K562 (cell line): ENCODE data around the gene MYCN. TPM values are rescaled to one million over a fixed set of nuclear protein-coding genes. Genes with fewer than 3 reads are reported as not detected.

ENCODE experiments used
- ATF4 ChIP-seq: fragments of 450-650 bp; formaldehyde crosslinking; IDR thresholded peaks from 2 replicates; pipeline ENCODE4 v1.4.0; 2022; ENCODE audit warnings: mild to moderate bottlenecking, moderate library complexity
- KDM1A ChIP-seq, 2 experiments: fragments of 450-650 bp; IDR thresholded peaks; 2 replicates each; pipeline ENCODE4 v1.6.1; 2016; ENCODE audit warnings: mild to moderate bottlenecking in 2 of 2
- MYBL2 ChIP-seq, 2 experiments: fragments of 450-650 bp in 1 of 2; sonication (generic) in 1 of 2; formaldehyde crosslinking in 1 of 2; IDR thresholded peaks; 2 replicates each; pipeline versions ENCODE4 v1.6.1 to v1.8.1; 2017 to 2022; ENCODE audit warnings: borderline replicate concordance in 1 of 2, inconsistent platforms in 1 of 2, low read depth in 1 of 2, mild to moderate bottlenecking in 1 of 2, missing genetic modification reagents in 1 of 2, moderate library complexity in 1 of 2
- NEUROD1 ChIP-seq: fragments of 150-350 bp; IDR thresholded peaks from 2 replicates; pipeline ENCODE4 v1.6.1; 2014; ENCODE audit warnings: borderline replicate concordance, low read length, low read depth; ENCODE audit not compliant: partially characterized antibody
- NFXL1 ChIP-seq: fragments of 450-650 bp; formaldehyde crosslinking; IDR thresholded peaks from 2 replicates; pipeline ENCODE4 v1.4.0; 2021; ENCODE audit warnings: mild to moderate bottlenecking
- TSHZ1 ChIP-seq: fragments of 250-450 bp; sonication (Bioruptor Pico); IDR thresholded peaks from 2 replicates; pipeline ENCODE4 v1.4.0; 2020; ENCODE audit warnings: mild to moderate bottlenecking, moderate library complexity
- ZBTB11 ChIP-seq, 3 experiments: fragments of 200-800 bp in 1 of 3; fragments of 250-450 bp in 1 of 3; fragments of 450-650 bp in 1 of 3; sonication (Bioruptor Pico) in 1 of 3; sonication (Bioruptor generic) in 1 of 3; formaldehyde crosslinking in 1 of 3; IDR thresholded peaks; 2 replicates each; pipeline versions ENCODE4 v1.6.1 to v1.8.0; 2016 to 2022; ENCODE audit warnings: mild to moderate bottlenecking in 2 of 3, missing genetic modification characterization in 2 of 3, missing compliant biosample characterization in 1 of 3, moderate library complexity in 1 of 3
- polyA plus RNA-seq, 8 experiments: library from polyadenylated mRNA; depleted of rRNA in 4 of 8; stranded (reverse) in 5 of 8; unstranded in 3 of 8; fragments of >200 nt; fragmentation: Nextera tagmentation in 2 of 8; fragmentation: Illumina TruSeq in 1 of 8; extraction: Ambion mirVana in 2 of 8; extraction: Trizol in 1 of 8; gene quantifications; 2 replicates each; pipeline versions ENCODE4 v1.2.1 to v1.2.3, GENCODE V29; 2011 to 2014; ENCODE audit warnings: inconsistent platforms in 1 of 8, missing spikeins in 1 of 8
- total RNA-seq, 7 experiments: library from RNA; depleted of rRNA in 6 of 7; stranded (reverse); fragments of >200 nt in 6 of 7; fragmentation: Illumina TruSeq in 2 of 7; extraction: Trizol in 2 of 7; gene quantifications; 2 replicates each; pipeline versions ENCODE4 v1.2.1 to v1.2.3, GENCODE V29; 2011 to 2021; ENCODE audit warnings: low replicate concordance in 1 of 7

Gene MYCN
- total and polyA plus RNA-seq, 9 of the 15 experiments (the other 6 are each of a cell fraction or from before 2014, with no cell fraction given) = not detected

- TF ChIP-seq TSHZ1 (CRISPR knock-in tag) = no peak
- TF ChIP-seq ZBTB11 (CRISPR knock-in tag; IDR thresholded peaks at IDR 0.05) = no peak
- no peak for TF ChIP-seq NFXL1 (CRISPR knock-in tag)
- TF ChIP-seq KDM1A (IDR thresholded peaks at IDR 0.05) = no peak
- TF ChIP-seq NEUROD1 = no peak
- no peak for TF ChIP-seq MYBL2 (IDR thresholded peaks at IDR 0.05; ENCODE audit: low read depth)
- TF ChIP-seq MYBL2 (CRISPR knock-in tag; IDR thresholded peaks at IDR 0.05; ENCODE audit: borderline replicate concordance) = no peak
- no peak for TF ChIP-seq ATF4
Observed at GRCh38 chr2:15920696-15921095, 19.7 kb upstream of the MYCN start (continued).
